DOHH2 (cell line): ENCODE results near the gene TLE5.

Experiments used
- EZH2phosphoT487 ChIP-seq: fragments of 200-600 bp; sonication (generic); IDR thresholded peaks from 2 replicates; pipeline ENCODE4 v1.6.1; 2017; ENCODE audit warnings: borderline replicate concordance, mild to moderate bottlenecking, antibody characterized with exemption, low read length, moderate library complexity, mixed read lengths
- TF ChIP-seq, protein P1 (sequence below): fragments of 200-600 bp; sonication (generic); IDR thresholded peaks from one replicate; pipeline ENCODE4 v1.5.1; 2014; ENCODE audit warnings: antibody characterized with exemption, mild to moderate bottlenecking, low read depth, low read length; ENCODE audit not compliant: poor library complexity, severe bottlenecking

DNA sequence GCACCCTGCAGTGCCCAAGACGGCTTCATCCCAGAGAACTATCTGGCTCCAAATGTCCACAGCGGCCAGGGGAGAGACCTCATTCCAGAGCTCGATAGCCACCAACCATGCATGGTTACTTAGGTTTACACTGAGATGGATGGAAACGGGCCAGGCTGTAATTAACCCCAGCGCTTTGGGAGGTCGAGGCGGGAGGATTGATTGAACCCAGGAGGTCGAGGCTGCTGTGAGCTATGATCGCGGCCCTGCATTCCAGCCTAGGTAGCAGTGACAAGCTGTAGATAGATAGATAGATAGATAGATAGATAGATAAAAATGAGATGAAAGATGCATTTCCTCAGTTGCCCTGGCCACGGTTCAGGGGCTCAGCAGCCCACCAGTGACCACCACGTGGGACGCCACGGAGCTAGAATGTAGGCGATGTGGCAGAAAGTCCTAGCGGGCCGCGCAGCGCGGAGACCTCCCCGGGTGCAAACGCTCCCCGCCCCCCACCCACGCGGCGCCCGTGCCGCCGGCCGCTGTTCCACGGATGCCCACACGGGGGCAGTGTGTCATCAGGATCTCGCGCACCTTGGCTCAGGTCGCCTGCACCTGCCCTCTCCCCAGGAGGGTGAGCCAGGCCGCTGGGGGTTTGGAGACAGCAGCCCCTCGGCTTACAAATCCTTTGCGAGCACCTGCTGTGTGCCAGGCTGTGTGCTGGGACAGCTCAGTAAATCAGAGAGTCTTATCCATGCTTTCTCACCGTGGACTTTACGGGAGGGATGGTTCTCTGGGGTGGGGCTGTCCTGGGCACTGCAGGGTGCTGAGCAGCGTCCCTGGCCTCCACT lies 13.5 kb upstream of the TLE5 start:
- TF ChIP-seq, protein P1, sequence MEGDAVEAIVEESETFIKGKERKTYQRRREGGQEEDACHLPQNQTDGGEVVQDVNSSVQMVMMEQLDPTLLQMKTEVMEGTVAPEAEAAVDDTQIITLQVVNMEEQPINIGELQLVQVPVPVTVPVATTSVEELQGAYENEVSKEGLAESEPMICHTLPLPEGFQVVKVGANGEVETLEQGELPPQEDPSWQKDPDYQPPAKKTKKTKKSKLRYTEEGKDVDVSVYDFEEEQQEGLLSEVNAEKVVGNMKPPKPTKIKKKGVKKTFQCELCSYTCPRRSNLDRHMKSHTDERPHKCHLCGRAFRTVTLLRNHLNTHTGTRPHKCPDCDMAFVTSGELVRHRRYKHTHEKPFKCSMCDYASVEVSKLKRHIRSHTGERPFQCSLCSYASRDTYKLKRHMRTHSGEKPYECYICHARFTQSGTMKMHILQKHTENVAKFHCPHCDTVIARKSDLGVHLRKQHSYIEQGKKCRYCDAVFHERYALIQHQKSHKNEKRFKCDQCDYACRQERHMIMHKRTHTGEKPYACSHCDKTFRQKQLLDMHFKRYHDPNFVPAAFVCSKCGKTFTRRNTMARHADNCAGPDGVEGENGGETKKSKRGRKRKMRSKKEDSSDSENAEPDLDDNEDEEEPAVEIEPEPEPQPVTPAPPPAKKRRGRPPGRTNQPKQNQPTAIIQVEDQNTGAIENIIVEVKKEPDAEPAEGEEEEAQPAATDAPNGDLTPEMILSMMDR = peak; percentile 91
- no peak for TF ChIP-seq EZH2phosphoT487
